Cortex of kidney (tissue), 1 donor: ENCODE results near the gene RRP36.

Experiments
- DNase-seq: peaks from one replicate; lab custom pipeline; 2025; lab: John Stamatoyannopoulos, UW

The RRP36 gene

GRCh38 chr6:43070028-43070632 lies 48.7 kb downstream of the RRP36 start:
- no peak for DNase-seq

GRCh38 chr6:43074847-43075669 lies 53.6 kb downstream of the RRP36 start:
- no peak for DNase-seq

GRCh38 chr6:43075670-43076463 lies 54.4 kb downstream of the RRP36 start, which contains the start of gene PTK7:
Gene PTK7, plus strand, starts transcription at chr6:43076314. Its CDS starts 175 bp downstream, at chr6:43076489.
- no peak for DNase-seq

- no peak for DNase-seq
These were observed 55.3 kb downstream of the RRP36 start for GRCh38 chr6:43076464-43077332.

GRCh38 chr6:43077333-43077809 lies 55.9 kb downstream of the RRP36 start:
- DNase-seq, result no peak

GRCh38 chr6:43077981-43078511 lies 56.6 kb downstream of the RRP36 start:
- DNase-seq, result no peak

GRCh38 chr6:43078691-43079090 lies 57.3 kb downstream of the RRP36 start:
- no peak for DNase-seq
